COLO668 (cell line): ENCODE measurements around the gene RBKS.

Source experiments
- DNase-seq: peaks from one replicate; lab custom pipeline; 2025; ENCODE audit not compliant: unreplicated experiment; lab: John Stamatoyannopoulos, UW

RBKS gene

GRCh38 chr2:27803046-27803445 lies 87.1 kb downstream of the RBKS start:
- DNase-seq = no peak

GRCh38 chr2:27802547-27802946 lies 87.6 kb downstream of the RBKS start:
- no peak for DNase-seq

GRCh38 chr2:27800856-27801255 lies 89.3 kb downstream of the RBKS start:
- DNase-seq = no peak

- DNase-seq = no peak
Observed at GRCh38 chr2:27799646-27800010, 90.6 kb downstream of the RBKS start.

- DNase-seq = no peak
Observed at GRCh38 chr2:27798948-27799645, 91.1 kb downstream of the RBKS start.

- no peak for DNase-seq
Observed at GRCh38 chr2:27798486-27798885, 91.7 kb downstream of the RBKS start.

DNA sequence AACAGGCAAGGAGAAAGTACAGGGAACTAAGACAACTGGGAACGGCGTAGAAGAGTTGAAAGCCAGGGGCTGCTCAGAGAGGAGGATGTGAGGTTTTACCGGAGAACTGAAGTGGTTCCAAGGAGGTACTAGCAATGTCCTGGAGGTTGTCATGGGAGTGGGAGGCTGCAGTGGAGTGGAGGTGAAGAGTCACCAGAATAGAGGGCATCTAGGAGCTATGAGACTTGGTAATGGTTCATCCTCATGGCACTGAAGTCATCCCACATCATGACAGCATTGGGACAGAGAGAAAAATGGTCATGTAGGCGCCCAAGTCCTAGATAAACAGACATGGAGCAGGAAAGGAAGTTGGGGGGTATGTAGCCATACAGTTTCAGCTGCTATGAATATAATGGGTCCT lies 92.3 kb downstream of the RBKS start:
- DNase-seq = no peak

- DNase-seq = no peak
Observed at GRCh38 chr2:27796791-27797765, 93.1 kb downstream of the RBKS start.

- no peak for DNase-seq
Observed at GRCh38 chr2:27795868-27796277, 94.3 kb downstream of the RBKS start.

GRCh38 chr2:27795093-27795834 lies 94.9 kb downstream of the RBKS start:
- no peak for DNase-seq

- no peak for DNase-seq
Observed at GRCh38 chr2:27792759-27793158, 97.4 kb downstream of the RBKS start.

DNA sequence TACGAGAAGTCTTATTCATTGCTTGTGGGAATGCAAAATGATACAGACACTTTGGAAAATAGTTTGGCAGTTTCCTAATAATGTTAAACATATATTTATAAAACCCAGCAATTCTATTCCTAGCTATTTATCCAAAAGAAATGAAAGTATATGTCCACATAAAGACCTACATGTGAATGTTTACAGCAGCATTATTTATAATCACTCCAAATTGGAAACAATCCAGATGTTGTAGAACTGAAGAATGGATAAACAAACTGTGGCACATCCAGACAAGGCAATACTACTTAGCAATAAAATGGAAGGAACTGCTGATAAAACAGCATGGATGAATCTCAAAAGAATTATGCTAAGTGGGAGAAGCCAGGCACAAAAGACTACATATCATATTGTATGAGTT lies 99.4 kb downstream of the RBKS start:
- no peak for DNase-seq

DNA sequence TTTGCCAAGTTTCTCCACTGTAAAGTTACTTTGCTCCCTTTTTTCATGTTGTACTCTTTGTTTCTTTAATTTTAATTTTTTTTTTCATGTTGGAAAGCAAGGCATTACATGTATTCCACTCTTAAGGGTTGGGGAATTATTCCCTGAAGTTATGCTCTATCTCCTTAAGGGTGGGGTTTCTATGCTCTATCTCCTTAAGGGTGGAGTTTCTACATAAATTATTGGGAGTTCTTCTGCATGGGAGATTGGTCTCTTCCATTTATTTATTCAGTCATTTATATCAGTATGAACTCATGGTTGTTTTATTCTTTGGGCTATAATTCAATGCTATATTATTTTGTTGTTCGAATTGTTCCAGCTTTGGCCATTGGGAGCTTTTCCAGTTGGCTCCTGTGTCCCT lies 107.5 kb downstream of the RBKS start:
- DNase-seq = no peak

DNA sequence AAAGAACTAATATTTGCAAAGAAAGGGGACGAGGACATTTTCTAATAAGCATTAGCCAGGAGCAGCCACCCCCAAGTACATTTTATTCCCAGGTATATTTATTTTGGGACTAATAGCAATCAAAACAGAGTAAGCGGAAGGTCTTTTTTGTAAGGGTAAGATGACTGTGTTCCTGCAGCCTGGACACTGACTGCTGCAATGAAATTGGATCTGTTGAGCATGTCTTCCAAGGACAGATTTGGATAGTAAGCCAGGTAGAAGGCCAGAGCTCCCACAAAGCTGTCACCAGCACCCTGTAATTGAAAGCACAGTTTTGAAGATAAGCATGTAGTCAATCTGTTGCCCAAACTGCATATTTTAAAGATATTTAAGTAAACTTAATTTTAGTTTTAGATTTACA lies 108.7 kb downstream of the RBKS start:
- DNase-seq = no peak

DNA sequence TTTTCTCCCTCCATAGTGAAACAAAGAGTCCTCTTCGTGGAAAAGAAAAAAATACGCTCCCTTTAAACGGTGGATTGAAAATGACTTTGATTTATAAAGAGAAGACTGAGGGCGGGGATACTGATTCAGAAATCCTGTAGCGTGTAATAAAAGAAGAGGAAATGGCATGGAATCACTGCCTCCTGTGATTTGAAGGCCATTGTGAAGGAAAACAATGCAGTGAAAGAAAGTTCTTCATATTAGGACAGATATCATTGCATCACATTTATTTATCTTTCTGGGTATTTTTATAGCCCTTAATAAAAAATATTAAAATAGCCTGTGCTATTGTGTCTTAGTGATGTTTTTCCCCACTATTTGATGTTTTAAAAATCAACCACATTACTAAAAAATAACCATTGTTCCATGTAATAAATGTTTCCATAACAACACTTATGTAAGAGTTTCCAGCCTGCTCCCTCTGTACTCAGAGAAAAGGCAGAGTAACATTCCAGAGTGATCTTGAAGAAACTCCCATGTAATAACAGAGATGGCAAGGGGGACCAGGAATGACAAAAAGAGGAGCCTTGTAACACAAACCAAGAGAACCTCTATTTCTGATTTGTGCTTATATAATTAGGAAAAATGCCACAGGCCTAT lies 110.7 kb downstream of the RBKS start:
- DNase-seq = no peak

GRCh38 chr2:27776696-27777095 lies 113.5 kb downstream of the RBKS start:
- no peak for DNase-seq

- DNase-seq = no peak
Observed at GRCh38 chr2:27776097-27776496, 114.1 kb downstream of the RBKS start.

DNA sequence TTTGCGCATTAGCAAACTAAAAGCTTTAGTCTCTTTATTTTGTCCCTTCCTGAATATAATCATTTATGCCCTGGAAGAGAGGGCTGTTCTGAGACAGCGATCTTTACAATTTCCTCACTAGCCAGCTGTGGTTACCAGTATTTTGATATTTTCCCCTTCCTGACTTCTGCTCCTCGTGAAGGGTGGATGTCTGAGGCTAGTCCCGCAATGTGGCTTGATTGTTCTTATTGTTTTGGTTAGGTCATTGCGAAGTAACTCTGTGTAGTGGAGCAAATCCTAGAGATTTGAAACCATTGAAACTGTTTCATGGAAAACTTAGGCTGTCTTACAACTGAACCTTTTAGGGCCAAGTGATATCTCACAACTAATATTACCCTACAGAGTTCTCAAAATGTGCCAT lies 116.2 kb downstream of the RBKS start:
- no peak for DNase-seq

- DNase-seq = no peak
Observed at GRCh38 chr2:27772804-27773203, 117.4 kb downstream of the RBKS start.

DNA sequence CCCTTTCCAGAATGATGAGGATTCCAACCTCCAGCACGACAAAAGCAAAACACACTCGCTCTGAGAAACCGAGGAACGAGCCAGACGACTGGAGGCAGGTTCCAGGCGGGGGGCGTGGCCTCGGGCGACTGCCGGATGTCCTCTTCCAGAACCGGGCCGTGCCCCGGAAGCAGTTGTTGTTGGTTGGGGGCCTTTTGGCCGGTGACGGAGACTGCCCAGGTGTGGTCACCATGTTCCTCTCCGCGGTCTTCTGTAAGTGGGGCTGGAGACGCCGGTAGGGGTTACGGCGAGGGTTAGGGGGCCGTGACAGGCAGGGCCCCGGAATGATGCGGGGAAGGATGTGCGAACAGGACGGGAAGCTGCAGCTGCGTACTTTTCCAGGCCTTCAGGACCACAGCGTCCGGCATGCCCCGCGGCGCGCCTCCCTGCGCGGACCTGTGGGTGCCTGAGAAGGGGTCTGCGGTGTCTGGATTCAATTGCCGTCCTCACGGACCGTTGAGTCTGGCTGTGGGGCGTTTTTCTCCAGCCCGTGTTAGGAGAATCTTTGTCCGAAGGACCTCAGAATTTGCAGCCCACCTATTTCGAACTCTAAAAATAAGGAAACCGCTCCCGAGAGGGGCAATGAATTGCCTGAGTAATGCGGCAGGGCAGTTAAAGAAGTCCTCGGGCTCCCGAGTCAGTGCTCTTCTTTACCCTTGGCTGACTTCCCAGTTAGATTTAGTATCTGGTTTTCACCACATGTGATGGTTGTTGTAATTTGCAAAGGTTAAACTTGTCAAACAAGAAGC lies 118.4 kb downstream of the RBKS start, which contains the start of gene MRPL33:
MRPL33 (plus strand) TSS at position 172 of the 788 bp plus-strand sequence; CDS start at position 231, 59 bp downstream.
- DNase-seq = peak; percentile 95
